Measurements from ENCODE around the gene CACNA1C.

CACNA1C gene

DNA sequence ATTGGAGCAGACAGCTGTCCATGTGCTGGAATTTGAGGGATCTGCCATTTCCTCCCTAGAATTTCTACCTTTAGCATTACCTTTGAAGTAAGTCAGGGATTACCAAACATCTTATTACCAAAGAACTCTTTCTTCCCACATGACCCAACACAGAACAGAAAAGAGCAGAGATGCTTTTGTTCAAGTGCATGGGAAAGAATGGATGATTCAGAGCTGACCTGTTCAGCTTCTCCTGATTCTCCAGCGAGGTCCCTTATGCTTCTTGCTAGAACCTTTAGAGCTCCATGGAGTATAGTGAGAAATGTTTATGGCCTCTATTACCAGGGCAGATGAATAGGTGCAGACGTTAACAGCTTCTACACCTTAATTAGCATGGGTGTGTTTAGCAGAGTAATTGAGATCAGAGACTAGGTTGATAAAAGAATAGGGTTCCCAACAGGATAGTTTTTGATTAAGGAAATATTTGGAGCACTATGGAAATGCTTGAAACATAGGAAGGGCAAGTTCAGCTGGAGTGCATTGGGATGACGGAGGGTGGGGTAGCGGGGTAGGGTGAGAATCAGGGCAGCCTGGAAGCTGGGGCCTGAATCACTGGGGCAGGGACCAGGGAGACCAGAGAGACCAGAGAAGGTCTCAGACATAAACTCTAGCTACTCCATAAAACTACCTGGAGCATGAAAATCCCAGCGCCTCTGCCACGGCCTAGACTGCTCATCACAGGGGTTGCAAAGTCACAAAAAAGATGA lies 223.7 kb downstream of the CACNA1C start:
- no peak for DNase-seq (ENCODE audit: low read depth)
- no peak overlapping the region for H3K4me3 ChIP-seq (ENCODE audit: low read depth, low read length)
- TF ChIP-seq, protein P1, sequence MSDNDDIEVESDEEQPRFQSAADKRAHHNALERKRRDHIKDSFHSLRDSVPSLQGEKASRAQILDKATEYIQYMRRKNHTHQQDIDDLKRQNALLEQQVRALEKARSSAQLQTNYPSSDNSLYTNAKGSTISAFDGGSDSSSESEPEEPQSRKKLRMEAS (IDR thresholded peaks at IDR 0.05; ENCODE audit: low read depth, low read length) = no peak
- TF ChIP-seq POLR2A (IDR thresholded peaks at IDR 0.05; ENCODE audit: extremely low read depth, insufficient read length) (no peak), MYC (IDR thresholded peaks at IDR 0.05; ENCODE audit: low read depth, low read length) (no peak)
- TF ChIP-seq, protein P2, sequence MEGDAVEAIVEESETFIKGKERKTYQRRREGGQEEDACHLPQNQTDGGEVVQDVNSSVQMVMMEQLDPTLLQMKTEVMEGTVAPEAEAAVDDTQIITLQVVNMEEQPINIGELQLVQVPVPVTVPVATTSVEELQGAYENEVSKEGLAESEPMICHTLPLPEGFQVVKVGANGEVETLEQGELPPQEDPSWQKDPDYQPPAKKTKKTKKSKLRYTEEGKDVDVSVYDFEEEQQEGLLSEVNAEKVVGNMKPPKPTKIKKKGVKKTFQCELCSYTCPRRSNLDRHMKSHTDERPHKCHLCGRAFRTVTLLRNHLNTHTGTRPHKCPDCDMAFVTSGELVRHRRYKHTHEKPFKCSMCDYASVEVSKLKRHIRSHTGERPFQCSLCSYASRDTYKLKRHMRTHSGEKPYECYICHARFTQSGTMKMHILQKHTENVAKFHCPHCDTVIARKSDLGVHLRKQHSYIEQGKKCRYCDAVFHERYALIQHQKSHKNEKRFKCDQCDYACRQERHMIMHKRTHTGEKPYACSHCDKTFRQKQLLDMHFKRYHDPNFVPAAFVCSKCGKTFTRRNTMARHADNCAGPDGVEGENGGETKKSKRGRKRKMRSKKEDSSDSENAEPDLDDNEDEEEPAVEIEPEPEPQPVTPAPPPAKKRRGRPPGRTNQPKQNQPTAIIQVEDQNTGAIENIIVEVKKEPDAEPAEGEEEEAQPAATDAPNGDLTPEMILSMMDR (IDR thresholded peaks at IDR 0.05; ENCODE audit: low read depth, low read length) = no peak

GRCh38 chr12:2277492-2278155 lies 224.8 kb downstream of the CACNA1C start:
- no peak for DNase-seq (ENCODE audit: low read depth)
- H3K4me3 ChIP-seq (ENCODE audit: low read depth, low read length) = no peak overlapping the region
- TF ChIP-seq, protein P1 (IDR thresholded peaks at IDR 0.05; ENCODE audit: low read depth, low read length) = no peak

DNA sequence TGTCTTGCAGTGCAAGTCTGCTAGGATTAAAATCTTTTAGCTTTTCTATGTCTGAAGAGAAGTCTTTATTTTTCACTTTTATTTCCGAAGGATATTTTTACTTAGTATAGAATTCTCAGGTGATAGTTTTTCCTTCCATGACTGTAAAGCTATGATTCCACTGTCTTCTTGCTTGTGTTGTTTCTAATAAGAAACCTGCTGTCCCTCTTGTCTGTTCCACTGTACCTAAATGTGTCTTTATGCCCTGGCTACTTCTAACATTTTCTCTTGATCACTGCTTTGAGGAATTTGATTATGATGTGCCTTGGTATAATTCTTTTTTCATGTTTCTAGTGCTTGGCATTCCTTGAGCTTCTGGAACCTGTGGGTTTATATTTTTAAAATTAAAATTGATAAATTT lies 228.7 kb downstream of the CACNA1C start:
- H3K4me3 ChIP-seq (ENCODE audit: low read depth, low read length) = no peak overlapping the region
- TF ChIP-seq POLR2A (IDR thresholded peaks at IDR 0.05; ENCODE audit: extremely low read depth, insufficient read length) = no peak
- TF ChIP-seq, protein P1 (IDR thresholded peaks at IDR 0.05; ENCODE audit: low read depth, low read length) = no peak
- TF ChIP-seq, protein P2 (IDR thresholded peaks at IDR 0.05; ENCODE audit: low read depth, low read length) = no peak
- no peak for TF ChIP-seq MYC (IDR thresholded peaks at IDR 0.05; ENCODE audit: low read depth, low read length)
- DNase-seq (ENCODE audit: low read depth) = no peak

- H3K4me3 ChIP-seq (ENCODE audit: low read depth, low read length) = no peak overlapping the region
- TF ChIP-seq, protein P1 (IDR thresholded peaks at IDR 0.05; ENCODE audit: low read depth, low read length) = no peak
- TF ChIP-seq, protein P2 (IDR thresholded peaks at IDR 0.05; ENCODE audit: low read depth, low read length) = no peak
- TF ChIP-seq POLR2A (IDR thresholded peaks at IDR 0.05; ENCODE audit: extremely low read depth, insufficient read length) (no peak), MYC (IDR thresholded peaks at IDR 0.05; ENCODE audit: low read depth, low read length) (no peak)
- no peak for DNase-seq (ENCODE audit: low read depth)
Observed at GRCh38 chr12:2282318-2282717, 229.5 kb downstream of the CACNA1C start.

- DNase-seq (ENCODE audit: low read depth) = no peak
- TF ChIP-seq POLR2A (IDR thresholded peaks at IDR 0.05; ENCODE audit: extremely low read depth, insufficient read length) (no peak), MYC (IDR thresholded peaks at IDR 0.05; ENCODE audit: low read depth, low read length) (no peak)
- TF ChIP-seq, protein P1 (IDR thresholded peaks at IDR 0.05; ENCODE audit: low read depth, low read length) = no peak; the same call in 1 of the 2 replicates
- TF ChIP-seq, protein P2 (IDR thresholded peaks at IDR 0.05; ENCODE audit: low read depth, low read length) = no peak
- no peak overlapping the region for H3K4me3 ChIP-seq (ENCODE audit: low read depth, low read length)
Observed at GRCh38 chr12:2283480-2283879, 230.7 kb downstream of the CACNA1C start.

- TF ChIP-seq, protein P1 (IDR thresholded peaks at IDR 0.05; ENCODE audit: low read depth, low read length) = no peak; the same call in 1 of the 2 replicates
- TF ChIP-seq MYC (IDR thresholded peaks at IDR 0.05; ENCODE audit: low read depth, low read length) = no peak
- no peak for TF ChIP-seq POLR2A (IDR thresholded peaks at IDR 0.05; ENCODE audit: extremely low read depth, insufficient read length)
- DNase-seq (ENCODE audit: low read depth) = peak; percentile 84
- peak overlapping the region; percentile 35 for H3K4me3 ChIP-seq (ENCODE audit: low read depth, low read length)
Observed at GRCh38 chr12:2283916-2284315, 231.1 kb downstream of the CACNA1C start.
